T-cell (primary cell): ENCODE measurements around the gene RAP1A. TPM values are rescaled to one million over a fixed set of nuclear protein-coding genes. Genes with fewer than 3 reads are reported as not detected.

Source experiments
- ATAC-seq, 4 experiments: fragments of 200-7000 bp in 3 of 4; fragments of 150-1000 bp in 1 of 4; cut with Tn5 transposase; replicated peaks in 1 of 4; 1 replicate in 3 of 4; 2 replicates in 1 of 4; pipeline ENCODE4 v1.10.0; 2021; ENCODE audit warnings: moderate library complexity in 3 of 4, mild to moderate bottlenecking in 2 of 4, moderate number of reproducible peaks in 1 of 4
- CTCF ChIA-PET, 2 donors: fragments of 300-600 bp; sonication (Branson Sonifier 250); formaldehyde crosslinking; loops; one replicate each; lab custom pipeline; 2022; ENCODE audit warnings: antibody characterized with exemption in 2 of 2; lab: Charles Lee
- POLR2A ChIA-PET, 2 donors: fragments of 300-600 bp; sonication (Branson Sonifier 250); formaldehyde crosslinking; loops; one replicate each; lab custom pipeline; 2022; ENCODE audit warnings: antibody characterized with exemption in 2 of 2; lab: Charles Lee
- DNase-seq, 35 experiments: peaks; one replicate each; pipeline versions ENCODE4 v3.0.0 to v3.0.0-alpha.2; 2013 to 2023
- H3K27ac ChIP-seq: one replicate; pipeline ENCODE4 v1.5.1; 2013; ENCODE audit warnings: low read length
- H3K27me3 ChIP-seq, 2 experiments: replicated peaks in 1 of 2; 1 replicate in 1 of 2; 2 replicates in 1 of 2; pipeline versions ENCODE4 v1.6.1 to v1.7.0; 2013; ENCODE audit warnings: low read length in 1 of 2, mixed read lengths in 1 of 2; ENCODE audit not compliant: control insufficient read depth in 2 of 2, insufficient read depth in 2 of 2; ENCODE audit errors: extremely low read depth in 1 of 2
- H3K36me3 ChIP-seq, 2 donors: 1 replicate in 1 of 2; 2 replicates in 1 of 2; pipeline versions ENCODE4 v1.6.1 to v1.7.0; 2013; ENCODE audit warnings: low read length in 1 of 2; ENCODE audit not compliant: control insufficient read depth in 2 of 2, insufficient read depth in 1 of 2; ENCODE audit errors: extremely low read depth in 1 of 2
- H3K4me1 ChIP-seq, 2 experiments: 1 replicate in 1 of 2; 2 replicates in 1 of 2; pipeline versions ENCODE4 v1.6.1 to v1.7.0; 2013; ENCODE audit warnings: low read length in 2 of 2, mixed read lengths in 1 of 2; ENCODE audit not compliant: insufficient read depth in 2 of 2, control insufficient read depth in 1 of 2; ENCODE audit errors: extremely low read depth in 1 of 2
- H3K4me3 ChIP-seq, 2 donors: 1 replicate in 1 of 2; 2 replicates in 1 of 2; pipeline versions ENCODE4 v1.5.1 to v1.7.0; 2013; ENCODE audit warnings: mild to moderate bottlenecking in 2 of 2, low read length in 1 of 2, moderate library complexity in 1 of 2; ENCODE audit not compliant: control insufficient read depth in 1 of 2; ENCODE audit errors: extremely low read depth in 1 of 2
- H3K9me3 ChIP-seq: 2 replicates; pipeline ENCODE4 v1.7.0; 2013
- H3K27ac Mint-ChIP-seq, 2 donors: one replicate each; pipeline ENCODE4 v1.8.0; 2020 to 2021; ENCODE audit warnings: mild to moderate bottlenecking in 2 of 2, mixed read lengths in 2 of 2
- H3K27me3 Mint-ChIP-seq, 2 donors: one replicate each; pipeline ENCODE4 v1.8.0; 2021 to 2022; ENCODE audit warnings: mixed read lengths in 2 of 2
- H3K36me3 Mint-ChIP-seq: one replicate; pipeline ENCODE4 v1.8.0; 2021; ENCODE audit warnings: mixed read lengths
- H3K4me1 Mint-ChIP-seq, 3 donors: one replicate each; pipeline ENCODE4 v1.8.0; 2020 to 2022; ENCODE audit warnings: mixed read lengths in 3 of 3, mild to moderate bottlenecking in 1 of 3
- H3K4me3 Mint-ChIP-seq, 3 donors: one replicate each; pipeline ENCODE4 v1.8.0; 2020 to 2022; ENCODE audit warnings: mild to moderate bottlenecking in 3 of 3, mixed read lengths in 3 of 3, moderate library complexity in 3 of 3
- H3K9me3 Mint-ChIP-seq, 3 donors: one replicate each; pipeline ENCODE4 v1.8.0; 2020 to 2022; ENCODE audit warnings: mixed read lengths in 3 of 3
- WGBS: methylation state at CpG from one replicate; pipeline ENCODE4 v1.1.5; 2013; ENCODE audit warnings: missing lambda C conversion rate; ENCODE audit not compliant: insufficient coverage; 5-methylcytosine and 5-hydroxymethylcytosine counted together
- total RNA-seq, 35 experiments: library from RNA in 6 of 35; stranded (reverse) in 6 of 35; fragments of 120-200 nt in 1 of 35; gene quantifications; one replicate each; pipeline versions ENCODE4 v1.2.1 to v1.2.4 and lab custom pipeline; 2013 to 2026

Gene RAP1A
- total RNA-seq (100 to 1,000 TPM in 4 of 5 donors, 10 to 100 TPM in 1; 95.0 to 108 (median 103) TPM), total RNA-seq (lab: John Stamatoyannopoulos, UW) (43.1 to 134 (median 67.7) reads per million in 29 experiments)
- 94.3 TPM for total RNA-seq (2013)

DNA sequence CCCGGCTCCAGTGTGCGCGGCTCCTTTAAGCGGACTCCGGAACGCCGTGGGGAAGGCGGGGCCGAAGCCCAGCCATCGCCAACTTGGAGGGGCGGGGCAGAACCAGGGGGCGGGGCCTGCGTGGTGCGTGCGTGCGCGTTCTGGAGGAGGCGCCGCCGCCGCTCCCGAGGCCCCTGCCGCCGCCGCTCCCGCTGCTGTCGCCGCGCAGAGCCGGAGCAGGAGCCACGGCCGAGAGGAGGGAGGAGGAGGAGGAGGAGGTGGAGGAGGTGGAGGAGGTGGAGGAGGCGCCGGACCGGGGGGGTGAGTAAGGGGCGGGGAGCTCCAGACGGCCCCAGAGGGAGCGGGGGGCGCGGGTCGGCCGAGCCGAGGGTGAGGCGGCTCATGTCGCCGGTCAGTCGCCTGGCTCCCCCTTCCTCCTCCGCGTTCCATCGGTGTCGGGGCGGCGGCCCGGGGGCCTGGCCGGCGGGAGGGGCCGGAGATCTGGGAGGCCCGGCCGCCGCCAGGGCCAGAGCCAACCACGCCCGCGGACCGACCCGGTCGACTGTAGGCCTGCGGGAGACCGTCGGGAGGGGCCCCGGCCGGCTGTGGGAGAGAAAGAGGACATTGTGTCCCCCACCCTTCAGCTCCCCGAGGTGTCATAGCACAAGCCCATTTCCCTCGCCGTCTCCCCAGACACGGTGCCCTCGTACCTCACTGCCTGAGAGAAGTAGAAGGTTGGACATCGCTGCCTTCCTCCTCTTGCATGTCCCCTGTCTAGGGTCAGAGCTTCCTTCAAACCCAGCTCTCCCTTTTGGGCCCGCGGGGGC is at the start of gene RAP1A:
RAP1A (plus strand) TSS at position 155 of the 806 bp plus-strand sequence. CDS start 71,572 bp downstream, outside the sequence.
- peak; percentile 83 to 86 (median 84) for ATAC-seq
- H3K4me1 Mint-ChIP-seq: peaks cover 73 to 81% (median 75%) of the 10 kb centered on the region in 3 donors

DNA sequence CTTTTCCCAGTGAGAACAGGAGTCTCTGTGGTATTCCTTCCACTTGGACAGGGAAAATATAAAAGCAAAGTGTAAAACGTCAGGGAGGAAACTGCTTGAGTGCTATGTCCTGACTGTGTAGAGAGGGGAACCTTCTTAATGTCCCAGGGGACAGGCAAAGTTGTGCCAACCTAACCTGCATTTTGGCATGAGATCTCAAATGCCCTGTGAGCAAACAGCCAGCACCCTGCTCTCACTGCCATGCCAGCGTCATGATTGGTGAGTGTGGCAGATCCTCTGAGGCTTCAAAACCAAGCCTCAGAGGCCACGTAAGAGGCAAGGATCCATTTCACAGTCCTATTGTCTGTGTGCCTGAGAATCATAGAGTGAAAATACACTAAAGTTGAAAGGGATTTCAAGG is 49.7 kb upstream of the RAP1A start:
- Histone ChIP-seq H3K4me1 (peaks cover 0 to 6% of the 10 kb centered on the region in 2 experiments), H3K9me3 (no peaks in the 10 kb centered on the region), H3K27me3 (no peaks in the 10 kb centered on the region), H3K4me3 (no peak overlapping the region), H3K27ac (no peak overlapping the region), H3K36me3 (no peaks in the 10 kb centered on the region)
- POLR2A ChIA-PET: no interaction called here
- H3K4me3 Mint-ChIP-seq: no peak overlapping the region
- 93% methylated on average over 3 of the region's 3 CpGs for WGBS
- no peak overlapping the region for H3K27ac Mint-ChIP-seq
- ATAC-seq (no peak), DNase-seq (no peak)
- no peaks in the 10 kb centered on the region for H3K36me3 Mint-ChIP-seq
- H3K4me1 Mint-ChIP-seq: peaks cover 9 to 14% (median 9%) of the 10 kb centered on the region in 3 donors
- H3K9me3 Mint-ChIP-seq: no peaks in the 10 kb centered on the region
- CTCF ChIA-PET: interaction anchor here (0.7 kb wide), 3 partner anchors 23 to 132 kb away, joined by 3 to 4 read pairs (median 4); no protein-coding TSS in a partner anchor
- H3K27me3 Mint-ChIP-seq: no peaks in the 10 kb centered on the region

More for the DNA sequence above, at the start of gene RAP1A:
- H3K4me3 Mint-ChIP-seq: peak within 1 kb of the TSS; percentile 92 to 97 (median 93)
- H3K27ac Mint-ChIP-seq: peak within 1 kb of the TSS; percentile 94 to 95
- peak; percentile 84 to 97 (median 92) for DNase-seq
- Histone ChIP-seq H3K4me3 (peak within 1 kb of the TSS; percentile 83 to 89), H3K4me1 (peaks cover 58 to 59% of the 10 kb centered on the region in 2 experiments), H3K36me3 (peaks cover 0 to 3% of the 10 kb centered on the region in 2 donors), H3K9me3 (no peaks in the 10 kb centered on the region), H3K27me3 (no peaks in the 10 kb centered on the region), H3K27ac (peak within 1 kb of the TSS; percentile 85)
- CTCF ChIA-PET: interaction anchor here (0.5 to 1.3 kb wide), 9 partner anchors 9 to 479 kb away, joined by 3 to 7 read pairs (median 4); no protein-coding TSS in a partner anchor
- peaks cover 6% of the 10 kb centered on the region for H3K36me3 Mint-ChIP-seq
- H3K27me3 Mint-ChIP-seq: no peaks in the 10 kb centered on the region
- POLR2A ChIA-PET: interaction anchor here (0.6 to 1.1 kb wide), 8 partner anchors 9 to 945 kb away, joined by 3 to 8 read pairs (median 4); no protein-coding TSS in a partner anchor
- no peaks in the 10 kb centered on the region for H3K9me3 Mint-ChIP-seq
- under 1% methylated on average over 63 of the region's 79 CpGs for WGBS

DNA sequence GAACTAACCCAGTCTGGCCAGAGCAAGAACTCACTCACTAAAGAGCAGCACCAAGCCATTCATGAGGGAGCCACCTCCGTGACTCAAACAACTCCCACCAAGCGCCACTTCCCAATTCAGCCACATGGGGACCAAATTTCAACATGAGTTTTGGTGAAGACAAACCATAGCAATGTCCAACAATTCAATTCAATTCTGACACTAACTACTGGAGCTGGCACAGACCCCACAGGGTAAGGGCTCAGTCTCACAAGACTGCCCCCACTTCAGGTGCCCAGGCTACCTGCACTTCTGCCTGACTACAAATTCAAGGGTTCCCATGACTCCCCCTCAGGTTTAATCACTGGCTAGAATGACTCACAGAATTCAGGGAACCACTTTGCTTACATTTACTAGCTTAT is 48.8 kb upstream of the RAP1A start:
- no peak overlapping the region for H3K4me3 ChIP-seq
- no peak overlapping the region for H3K27ac Mint-ChIP-seq
- H3K27ac ChIP-seq: no peak overlapping the region
- CTCF ChIA-PET: interaction anchor here in 1 of 2 donors (0.6 kb wide), 1 partner anchor 42 kb away, joined by 3 read pairs; no protein-coding TSS in a partner anchor
- POLR2A ChIA-PET: no interaction called here
- no peak overlapping the region for H3K4me3 Mint-ChIP-seq
- WGBS: 88% methylated on average over 1 of the region's 2 CpGs
- no peaks in the 10 kb centered on the region for H3K9me3 ChIP-seq
- ATAC-seq (peak in 3 of 4 experiments; percentile 47 to 65 (median 60)), DNase-seq (peak in 34 of 35 experiments; percentile 2 to 61 (median 30))
- peaks cover 9 to 14% (median 9%) of the 10 kb centered on the region in 3 donors for H3K4me1 Mint-ChIP-seq
- H3K27me3 Mint-ChIP-seq: no peaks in the 10 kb centered on the region
- peaks cover 0 to 6% of the 10 kb centered on the region in 2 experiments for H3K4me1 ChIP-seq
- H3K36me3 Mint-ChIP-seq: no peaks in the 10 kb centered on the region
- no peaks in the 10 kb centered on the region for H3K27me3 ChIP-seq
- no peaks in the 10 kb centered on the region for H3K9me3 Mint-ChIP-seq
- H3K36me3 ChIP-seq: no peaks in the 10 kb centered on the region

DNA sequence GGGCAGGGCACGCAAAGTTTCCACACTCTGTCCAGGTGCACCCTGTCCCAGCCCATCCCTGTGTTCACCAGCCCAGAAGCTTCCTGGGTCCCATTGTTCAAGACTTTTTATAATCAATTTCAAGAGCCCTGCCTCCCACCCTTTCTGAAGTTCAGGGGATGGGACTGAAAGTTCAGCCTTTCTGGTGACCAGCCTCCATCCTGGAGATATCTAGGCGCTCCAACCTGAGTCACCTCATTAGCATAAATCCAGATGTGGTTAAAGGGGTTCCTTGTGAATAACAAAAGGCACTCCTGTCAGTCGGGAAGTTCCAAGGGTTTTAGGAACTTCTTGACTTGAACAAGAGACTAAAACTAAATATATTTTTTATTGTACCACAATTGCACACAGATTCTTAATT is 48.4 kb upstream of the RAP1A start:
- Mint-ChIP-seq H3K9me3 (no peaks in the 10 kb centered on the region), H3K27ac (no peak overlapping the region), H3K4me3 (no peak overlapping the region), H3K36me3 (no peaks in the 10 kb centered on the region), H3K27me3 (no peaks in the 10 kb centered on the region), H3K4me1 (peaks cover 9 to 14% (median 9%) of the 10 kb centered on the region in 3 donors)
- ATAC-seq (no peak), DNase-seq (no peak)
- Histone ChIP-seq H3K9me3 (no peaks in the 10 kb centered on the region), H3K27ac (no peak overlapping the region), H3K27me3 (no peaks in the 10 kb centered on the region), H3K36me3 (no peaks in the 10 kb centered on the region), H3K4me1 (peaks cover 0 to 6% of the 10 kb centered on the region in 2 experiments), H3K4me3 (no peak overlapping the region)
- WGBS: no CpG with 5 or more reads among the region's 3 CpGs
- CTCF ChIA-PET: interaction anchor here (0.6 to 0.8 kb wide), 3 partner anchors 13 to 42 kb away, joined by 3 to 4 read pairs (median 3); no protein-coding TSS in a partner anchor
- POLR2A ChIA-PET: no interaction called here

DNA sequence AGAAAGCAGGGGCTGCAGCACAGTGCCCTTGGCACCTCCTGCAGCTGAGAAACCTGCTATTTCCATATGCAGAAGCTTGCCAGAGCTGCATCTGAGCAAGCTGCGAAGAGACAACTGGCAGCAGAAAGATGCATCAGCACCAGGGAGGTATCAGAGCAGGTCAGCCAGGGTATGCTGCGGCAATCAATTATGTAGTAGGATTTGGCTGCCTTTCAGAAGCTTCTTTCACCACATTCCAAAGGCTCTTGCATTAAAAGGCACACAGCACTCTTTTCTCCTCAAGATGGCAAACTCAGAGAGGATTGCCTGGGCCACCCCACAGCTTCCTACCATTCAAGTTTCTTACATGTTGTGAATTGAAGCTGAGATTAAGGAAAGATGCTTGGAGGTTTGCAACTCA is 47.6 kb upstream of the RAP1A start:
- Histone ChIP-seq H3K36me3 (no peaks in the 10 kb centered on the region), H3K27me3 (no peaks in the 10 kb centered on the region), H3K27ac (no peak overlapping the region), H3K9me3 (no peaks in the 10 kb centered on the region), H3K4me1 (peaks cover 0 to 6% of the 10 kb centered on the region in 2 experiments), H3K4me3 (no peak overlapping the region)
- ChIA-PET POLR2A (no interaction called here), CTCF (interaction anchor here (0.7 to 0.8 kb wide), 2 partner anchors 14 to 21 kb away, joined by 3 to 4 read pairs; no protein-coding TSS in a partner anchor)
- no peaks in the 10 kb centered on the region for H3K9me3 Mint-ChIP-seq
- H3K36me3 Mint-ChIP-seq: no peaks in the 10 kb centered on the region
- H3K4me1 Mint-ChIP-seq: peaks cover 9 to 14% (median 9%) of the 10 kb centered on the region in 3 donors
- no peak for ATAC-seq
- 100% methylated on average over 1 of the region's 2 CpGs for WGBS
- no peaks in the 10 kb centered on the region for H3K27me3 Mint-ChIP-seq
- no peak overlapping the region for H3K4me3 Mint-ChIP-seq
- no peak for DNase-seq
- H3K27ac Mint-ChIP-seq: no peak overlapping the region

DNA sequence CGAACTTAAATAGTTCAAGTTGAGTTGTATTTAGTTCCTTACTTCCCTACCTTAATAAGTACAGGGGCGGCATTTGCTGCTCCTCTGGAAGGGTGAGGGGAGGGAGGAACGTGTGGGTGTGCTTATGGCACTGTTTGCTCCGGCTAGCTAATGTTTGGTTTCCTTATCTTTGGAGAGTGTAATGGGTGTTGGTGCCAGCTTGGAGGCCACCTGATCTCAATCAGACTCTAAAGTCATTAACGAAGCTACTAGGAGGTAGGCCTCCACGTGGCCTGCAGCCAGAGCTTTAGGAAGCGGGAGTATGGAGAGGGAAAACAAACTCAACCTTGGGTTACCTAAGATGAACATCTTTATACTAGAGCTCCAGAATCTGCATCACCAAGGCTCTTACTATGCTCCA is 43.0 kb upstream of the RAP1A start:
- Mint-ChIP-seq H3K27ac (no peak overlapping the region), H3K9me3 (no peaks in the 10 kb centered on the region), H3K4me3 (no peak overlapping the region), H3K4me1 (peaks cover 0 to 3% (median 2%) of the 10 kb centered on the region in 3 donors), H3K27me3 (no peaks in the 10 kb centered on the region), H3K36me3 (no peaks in the 10 kb centered on the region)
- H3K27ac ChIP-seq: no peak overlapping the region
- ChIA-PET CTCF (interaction anchor here in 1 of 2 donors (0.6 kb wide), 1 partner anchor 27 kb away, joined by 3 read pairs; no protein-coding TSS in a partner anchor), POLR2A (no interaction called here)
- no peaks in the 10 kb centered on the region for H3K9me3 ChIP-seq
- H3K4me3 ChIP-seq: no peak overlapping the region
- 92% methylated on average over 2 of the region's 7 CpGs for WGBS
- DNase-seq (no peak), ATAC-seq (no peak)
- no peaks in the 10 kb centered on the region for H3K27me3 ChIP-seq
- H3K36me3 ChIP-seq: no peaks in the 10 kb centered on the region
- no peaks in the 10 kb centered on the region for H3K4me1 ChIP-seq
